GM19023 (cell line): ENCODE results near the gene FBXL14.
A peak's percentile ranks its signal among the peaks of the same experiment; 100 is the strongest.

Experiments used
- ATAC-seq: cut with Tn5 transposase; IDR thresholded peaks from one replicate; pipeline ENCODE4 v1.9.1; 2021; ENCODE audit warnings: mild to moderate bottlenecking, moderate library complexity; ENCODE audit not compliant: unreplicated experiment

Gene FBXL14, protein sequence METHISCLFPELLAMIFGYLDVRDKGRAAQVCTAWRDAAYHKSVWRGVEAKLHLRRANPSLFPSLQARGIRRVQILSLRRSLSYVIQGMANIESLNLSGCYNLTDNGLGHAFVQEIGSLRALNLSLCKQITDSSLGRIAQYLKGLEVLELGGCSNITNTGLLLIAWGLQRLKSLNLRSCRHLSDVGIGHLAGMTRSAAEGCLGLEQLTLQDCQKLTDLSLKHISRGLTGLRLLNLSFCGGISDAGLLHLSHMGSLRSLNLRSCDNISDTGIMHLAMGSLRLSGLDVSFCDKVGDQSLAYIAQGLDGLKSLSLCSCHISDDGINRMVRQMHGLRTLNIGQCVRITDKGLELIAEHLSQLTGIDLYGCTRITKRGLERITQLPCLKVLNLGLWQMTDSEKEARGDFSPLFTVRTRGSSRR

DNA sequence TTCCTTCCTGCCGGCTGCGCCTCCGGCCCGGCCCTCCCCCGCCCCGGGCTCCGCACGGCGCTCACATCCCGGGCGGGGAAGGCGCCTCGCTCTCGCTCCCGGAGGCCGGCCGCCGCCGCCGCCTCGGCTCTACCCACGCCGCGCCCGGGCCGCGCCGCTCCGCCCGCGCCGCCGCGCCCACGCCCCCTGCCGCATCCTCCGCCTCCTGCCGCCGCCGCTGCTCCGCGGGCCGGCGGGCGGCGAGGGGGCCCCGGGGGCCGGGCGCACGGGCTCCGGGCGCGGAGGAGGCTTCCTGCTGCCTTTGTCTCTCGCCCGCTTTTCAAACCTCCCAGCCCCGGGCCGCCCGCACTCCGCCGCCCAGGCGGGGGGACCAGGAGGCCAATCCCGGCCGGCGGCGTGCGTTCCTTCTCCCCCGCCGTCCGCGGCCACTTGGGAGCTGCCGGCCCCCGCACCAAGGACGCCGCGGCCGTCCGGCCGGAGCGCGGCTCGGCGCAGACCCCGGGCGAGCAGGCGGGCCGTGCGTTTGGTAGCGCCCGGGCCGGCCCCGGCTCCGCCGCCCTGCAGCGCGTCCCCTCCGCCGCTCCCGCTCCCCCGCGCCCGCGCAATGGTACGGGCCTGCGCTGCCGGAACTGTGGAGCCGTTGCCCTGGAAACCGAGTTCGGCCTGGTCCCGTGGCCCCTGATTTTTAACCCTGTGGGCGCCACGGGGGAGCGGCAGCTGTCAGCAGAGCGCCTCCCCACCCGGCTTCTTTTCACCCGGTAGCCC, at the start of gene FBXL14:
Gene FBXL14 (minus strand): TSS at position 321 of the 765 bp plus-strand sequence. CDS start 515 bp downstream, outside the sequence.
- peak; percentile 63 for ATAC-seq

DNA sequence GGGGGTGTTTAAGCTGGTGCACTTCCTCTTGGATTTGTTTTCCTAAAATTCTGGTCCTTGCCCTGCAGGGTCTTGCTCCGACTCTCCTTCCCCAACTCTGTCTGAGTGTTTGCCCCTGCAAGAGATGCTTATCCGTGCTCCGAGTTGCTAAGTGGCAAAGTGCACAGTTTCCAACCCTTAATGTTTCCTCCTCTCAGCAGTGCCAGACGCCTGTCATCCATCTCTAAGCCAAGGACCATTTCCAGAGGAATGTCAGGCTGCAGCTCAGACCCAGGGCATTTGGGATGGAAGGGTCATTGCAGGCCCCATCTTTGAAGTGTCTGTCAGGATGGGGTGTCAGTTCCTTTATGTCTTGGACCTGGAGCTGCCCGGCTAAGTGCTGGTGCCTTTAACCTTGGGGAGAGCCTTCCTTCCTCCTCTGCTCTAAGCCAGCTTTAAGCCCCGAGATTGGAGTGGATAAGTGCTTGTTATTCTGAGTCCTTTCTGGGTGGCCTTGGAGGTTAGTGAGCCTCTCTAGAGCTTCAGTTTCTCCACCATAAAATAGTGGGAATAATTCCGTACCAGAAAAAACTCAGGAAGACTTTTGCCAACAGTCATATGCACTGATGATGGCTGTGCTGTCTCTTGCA, 49.6 kb upstream of the FBXL14 start:
- no peak for ATAC-seq

DNA sequence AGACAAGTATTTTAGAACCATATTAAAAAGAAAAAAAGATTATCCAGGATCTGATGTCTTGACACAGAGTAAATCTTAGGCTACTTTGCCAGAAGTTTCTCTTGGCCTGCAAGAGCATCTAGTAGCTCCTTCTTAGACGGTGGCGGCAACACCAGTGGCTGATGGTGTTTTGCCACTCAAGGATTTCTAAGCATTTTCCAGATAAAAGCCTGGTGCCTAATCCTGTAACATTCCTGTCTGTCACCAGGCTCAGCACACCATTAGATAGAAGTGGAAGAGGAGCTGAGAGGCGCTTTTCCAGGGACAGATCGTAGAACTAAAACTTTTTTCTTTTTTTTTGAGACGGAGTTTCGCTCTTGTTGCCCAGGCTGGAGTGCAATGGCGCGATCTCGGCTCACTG, 48.7 kb upstream of the FBXL14 start:
- ATAC-seq, result no peak

DNA sequence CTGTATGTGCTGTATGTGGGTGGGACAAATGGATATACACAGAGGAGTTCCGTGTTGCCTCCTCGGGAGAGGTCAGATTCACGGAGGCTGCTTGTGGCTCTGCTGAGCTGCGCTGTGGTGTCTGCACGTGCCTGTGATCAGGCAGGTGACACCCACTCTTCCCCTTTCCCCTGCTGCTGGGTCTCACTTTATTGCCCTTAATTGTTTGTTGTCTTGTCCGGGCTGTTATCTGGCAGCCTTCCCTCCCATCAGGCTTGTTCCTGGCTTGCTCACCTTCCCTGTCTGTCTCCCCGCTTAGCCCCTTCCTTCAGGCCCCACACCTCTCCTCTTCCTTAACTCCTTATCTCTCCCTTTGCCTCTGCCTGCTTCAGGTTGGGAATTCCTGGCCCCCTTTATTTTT, 48.1 kb upstream of the FBXL14 start:
- no peak for ATAC-seq

DNA sequence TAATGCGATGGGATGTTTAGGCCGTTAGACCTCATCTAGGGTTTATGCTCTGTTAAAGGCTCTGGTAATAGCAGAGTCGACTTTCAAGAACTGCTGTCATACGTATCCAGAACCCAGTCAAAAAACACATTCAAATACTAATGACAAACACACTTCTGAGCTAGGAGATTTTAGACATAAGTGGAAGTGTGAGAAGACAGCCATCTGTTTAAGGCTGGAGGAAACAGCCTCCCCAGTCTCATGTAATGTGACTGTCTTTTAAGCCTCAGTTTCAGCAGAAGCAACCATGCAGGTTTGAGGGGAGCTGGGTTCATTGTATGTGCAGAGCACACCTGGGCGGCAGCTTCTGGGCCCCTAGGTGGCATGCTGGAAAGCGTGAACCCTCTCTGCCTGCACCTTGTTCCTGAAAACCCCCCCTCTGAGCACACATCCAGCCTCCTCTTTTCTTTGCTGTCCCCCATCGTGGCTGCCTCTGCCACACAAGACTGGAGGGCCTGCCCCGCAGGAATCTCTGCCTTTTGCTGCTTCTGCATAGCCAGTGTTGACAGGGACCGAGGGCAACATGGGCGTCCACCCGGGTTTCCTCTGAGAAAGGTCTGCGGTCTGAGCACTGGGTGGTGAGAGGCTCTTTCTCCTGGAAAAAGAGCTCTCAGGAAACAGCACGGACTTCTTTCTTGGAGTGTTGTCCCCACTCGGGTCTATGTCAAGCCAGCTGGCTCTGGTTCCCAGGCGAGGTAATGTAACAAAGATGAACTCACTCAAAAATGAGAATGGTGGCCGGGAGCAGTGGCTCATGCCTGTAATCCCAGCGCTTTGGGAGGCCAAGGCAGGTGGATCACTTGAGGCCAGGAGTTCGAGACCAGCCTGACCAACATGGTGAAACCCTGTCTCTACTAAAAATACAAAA, 46.2 kb upstream of the FBXL14 start:
- no peak for ATAC-seq

DNA sequence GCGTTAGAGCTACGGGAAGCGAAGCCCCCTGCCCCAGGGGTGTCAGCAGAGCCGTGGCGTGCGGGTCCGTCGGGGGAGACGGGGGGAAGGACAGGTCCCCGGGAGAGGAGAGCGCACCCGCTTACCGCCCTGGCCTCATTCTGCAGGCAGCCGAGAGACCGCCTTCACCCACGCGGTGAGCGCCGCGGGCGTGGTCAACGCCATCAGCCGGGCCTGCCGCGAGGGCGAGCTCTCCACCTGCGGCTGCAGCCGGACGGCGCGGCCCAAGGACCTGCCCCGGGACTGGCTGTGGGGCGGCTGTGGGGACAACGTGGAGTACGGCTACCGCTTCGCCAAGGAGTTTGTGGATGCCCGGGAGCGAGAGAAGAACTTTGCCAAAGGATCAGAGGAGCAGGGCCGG, 45.2 kb upstream of the FBXL14 start:
- ATAC-seq, result no peak

DNA sequence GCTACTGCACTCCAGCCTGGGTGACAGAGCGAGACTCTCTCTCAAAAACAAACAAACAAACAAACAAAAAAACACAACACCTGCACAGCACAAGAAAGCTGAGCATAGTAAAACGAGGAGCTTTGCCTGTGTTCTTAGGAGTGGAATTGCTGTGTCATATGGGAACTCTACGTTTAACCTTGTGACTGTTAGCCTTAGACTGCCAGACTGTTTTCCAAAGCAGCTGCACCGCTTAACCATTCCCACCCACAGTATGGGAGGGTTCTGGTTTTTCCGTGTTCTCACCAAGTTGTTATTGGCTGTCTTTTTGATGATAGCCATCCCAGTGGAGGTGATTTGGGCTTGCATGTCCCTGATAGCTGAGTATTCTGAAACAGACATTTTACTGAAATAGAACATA, 43.8 kb upstream of the FBXL14 start:
- no peak for ATAC-seq

DNA sequence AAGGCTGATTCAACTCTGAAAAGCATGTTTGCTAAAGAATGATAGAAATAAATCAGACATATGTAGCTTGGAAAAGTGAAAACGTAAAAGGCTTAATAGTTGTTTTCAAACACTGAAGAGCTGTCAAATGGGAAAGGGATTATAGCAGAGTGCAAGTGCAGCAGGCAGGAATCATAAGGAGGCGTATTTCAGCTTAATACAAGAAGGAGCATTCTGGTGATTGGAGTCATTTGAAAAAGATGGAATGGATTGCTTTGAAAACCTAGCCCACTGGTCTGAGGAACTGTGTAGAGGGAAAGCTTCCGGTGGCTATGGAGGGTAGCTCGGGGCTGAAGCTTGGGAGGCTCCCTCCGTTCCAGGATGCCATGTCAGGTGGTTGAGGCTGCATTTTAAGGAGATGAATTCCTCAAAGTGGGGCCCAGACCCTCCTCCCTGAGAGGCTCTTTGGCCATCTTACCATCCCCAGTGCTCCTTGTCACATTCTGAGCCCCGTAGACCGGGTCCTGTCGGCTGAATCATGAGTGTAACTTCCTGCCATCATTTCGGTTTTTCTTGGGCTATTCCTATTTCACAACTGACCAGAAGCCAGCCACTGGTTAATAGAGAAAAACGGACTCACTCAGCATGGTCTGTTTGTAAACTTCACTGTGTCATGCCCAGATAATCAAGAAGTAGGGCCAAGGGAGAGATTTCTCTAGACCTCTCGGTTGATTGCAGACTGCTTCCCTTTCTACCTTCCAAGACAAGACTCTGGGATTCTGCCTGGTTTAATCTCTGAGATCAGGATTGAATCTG, 41.1 kb upstream of the FBXL14 start:
- ATAC-seq, result no peak

DNA sequence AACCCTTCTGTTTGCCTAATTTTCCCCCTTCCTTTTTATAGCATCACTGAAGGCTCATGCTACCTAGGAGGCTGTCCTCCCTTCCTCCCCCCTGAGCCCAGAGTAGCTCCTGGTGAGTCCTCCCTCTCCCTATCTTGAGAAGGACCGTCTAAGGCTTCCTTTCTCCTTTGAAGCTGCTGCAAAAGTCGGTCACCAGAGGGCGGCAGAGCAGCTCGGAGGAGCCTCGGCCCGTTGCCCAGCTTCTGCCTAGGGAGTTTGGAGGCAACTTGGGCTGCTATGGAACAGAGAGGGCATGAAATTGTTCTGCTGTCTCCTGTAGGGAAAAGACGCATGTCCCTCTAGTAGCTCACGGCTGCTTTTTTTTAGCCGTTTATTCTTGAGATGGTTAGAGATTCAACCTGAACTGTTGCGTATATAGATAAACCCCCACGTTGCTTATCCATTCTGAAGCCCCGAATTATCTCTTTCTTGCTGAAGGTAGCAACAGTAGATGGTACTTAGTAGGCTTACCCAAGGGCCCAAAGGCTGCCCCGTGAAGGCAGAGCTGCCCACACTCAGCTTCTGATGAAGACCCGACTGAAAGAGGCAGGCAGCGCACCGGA, 40.3 kb upstream of the FBXL14 start:
- no peak for ATAC-seq

DNA sequence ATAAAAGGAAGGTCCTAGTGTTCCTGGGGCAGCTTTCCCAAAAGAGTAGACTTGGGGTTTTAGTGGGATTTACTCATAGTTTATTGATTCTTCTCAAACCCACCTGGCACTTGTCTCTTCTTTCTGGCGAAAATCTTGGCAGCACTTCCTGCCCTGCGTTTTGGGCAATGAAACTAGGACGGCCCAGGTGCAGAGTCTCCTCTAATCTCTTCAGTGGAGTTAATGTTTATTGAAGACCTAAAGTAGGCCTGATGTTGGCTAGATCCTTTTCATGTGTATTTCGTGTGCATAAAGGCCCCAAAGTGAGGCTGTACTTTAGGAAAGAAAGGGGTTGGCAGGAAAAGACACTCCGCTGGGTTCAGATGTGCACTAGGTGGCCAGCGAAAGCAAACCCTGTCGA, 39.8 kb upstream of the FBXL14 start:
- ATAC-seq, result no peak

DNA sequence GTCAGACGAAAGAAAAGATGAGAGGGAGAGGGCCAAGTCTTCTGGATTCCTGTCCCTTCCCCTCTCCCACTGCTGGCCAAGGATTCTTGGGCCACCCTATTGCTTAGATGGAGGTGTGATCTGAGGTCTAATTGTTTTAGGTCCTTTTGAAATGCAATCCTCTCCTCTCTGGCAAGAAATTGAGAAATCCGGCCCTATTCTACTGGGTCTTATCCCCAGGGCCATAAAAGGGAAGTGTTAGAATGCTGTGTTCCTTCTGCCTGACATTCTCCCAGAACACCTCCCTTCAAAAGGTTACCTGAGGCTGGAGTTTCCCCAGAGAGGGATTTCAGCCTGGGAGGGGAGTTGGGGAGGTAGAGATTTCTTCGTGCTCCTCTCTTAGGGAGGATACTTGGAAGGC, 39.1 kb upstream of the FBXL14 start:
- no peak for ATAC-seq

DNA sequence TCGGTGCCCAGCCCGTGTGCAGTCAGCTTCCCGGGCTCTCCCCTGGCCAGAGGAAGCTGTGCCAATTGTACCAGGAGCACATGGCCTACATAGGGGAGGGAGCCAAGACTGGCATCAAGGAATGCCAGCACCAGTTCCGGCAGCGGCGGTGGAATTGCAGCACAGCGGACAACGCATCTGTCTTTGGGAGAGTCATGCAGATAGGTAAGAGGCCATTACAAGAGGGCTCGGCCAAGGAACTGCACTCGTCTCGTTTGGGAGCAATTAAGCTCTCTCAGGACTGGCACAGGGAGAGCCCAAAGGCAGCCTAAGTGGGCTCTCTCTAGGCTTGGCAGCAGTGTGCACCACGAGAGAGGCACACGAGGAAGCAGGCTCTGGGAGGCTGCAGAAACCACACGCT, 38.3 kb upstream of the FBXL14 start:
- no peak for ATAC-seq

DNA sequence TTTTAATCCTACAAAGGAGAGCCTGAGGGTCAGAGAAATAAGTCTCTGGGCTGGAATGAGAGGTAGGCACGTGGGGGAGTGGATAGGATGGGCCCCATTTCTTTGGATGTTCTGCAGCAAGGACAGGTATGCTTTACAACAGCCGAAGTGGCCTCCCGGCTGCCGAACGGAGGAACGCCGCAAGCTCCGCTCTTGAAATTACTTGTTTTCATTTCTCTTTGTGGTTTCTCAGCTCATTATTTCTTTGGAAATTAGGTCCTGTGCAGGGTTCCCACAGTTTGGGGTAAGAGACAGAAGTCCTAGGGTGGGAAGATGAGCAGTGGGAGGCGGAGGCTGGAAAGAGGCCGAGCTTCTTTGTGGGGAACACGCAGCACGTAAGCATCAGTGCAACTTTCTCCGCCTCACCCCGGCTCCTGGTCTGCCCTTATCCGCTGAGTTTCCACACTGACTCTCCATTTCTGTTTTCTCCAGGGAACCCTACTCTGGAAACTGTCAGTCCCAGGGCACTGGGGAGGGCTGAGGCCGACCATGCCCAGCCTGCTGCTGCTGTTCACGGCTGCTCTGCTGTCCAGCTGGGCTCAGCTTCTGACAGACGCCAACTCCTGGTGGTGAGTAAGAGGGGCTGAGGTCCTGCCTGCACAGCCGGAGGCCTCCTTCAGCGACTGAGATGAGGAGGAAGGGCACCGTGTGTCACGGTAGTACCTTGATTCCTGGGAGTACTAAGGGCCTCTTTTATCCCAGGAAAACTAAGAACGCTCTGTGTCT, 36.6 kb upstream of the FBXL14 start:
- no peak for ATAC-seq

DNA sequence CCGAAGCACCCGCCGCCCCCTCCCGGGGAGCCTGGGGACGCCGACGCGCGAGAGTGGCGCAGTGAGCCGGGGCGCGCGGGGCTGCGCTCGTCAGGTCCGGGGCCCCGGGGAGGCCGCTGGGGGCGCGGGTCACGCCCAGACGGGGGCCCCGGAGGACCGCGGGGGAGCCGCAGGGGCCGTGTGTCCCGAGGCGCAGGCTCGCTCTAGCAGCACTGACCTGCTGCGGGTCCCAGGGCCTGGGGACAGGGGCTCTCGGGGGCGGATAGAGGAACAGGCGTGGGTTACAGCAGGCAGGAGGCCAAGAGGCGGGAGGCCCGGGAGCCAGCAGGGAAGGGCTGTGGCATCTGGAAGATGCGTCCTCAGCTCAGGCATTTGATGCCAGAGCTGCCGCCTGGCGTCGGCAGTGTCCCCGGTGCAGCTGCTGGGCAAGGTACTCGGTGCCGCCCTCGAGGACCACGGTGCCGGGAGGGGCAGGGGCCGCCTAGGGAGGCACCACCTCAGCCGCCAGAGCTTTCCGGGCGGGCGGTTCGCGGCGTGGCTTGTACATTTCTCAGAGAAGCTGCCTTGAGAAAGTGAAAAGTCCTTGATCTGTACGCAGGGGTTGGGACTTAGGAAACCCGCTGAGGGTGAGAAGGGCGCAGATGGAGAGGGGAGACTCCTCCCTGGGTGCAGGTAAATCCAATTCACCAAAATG, 35.9 kb upstream of the FBXL14 start:
- ATAC-seq, result no peak

DNA sequence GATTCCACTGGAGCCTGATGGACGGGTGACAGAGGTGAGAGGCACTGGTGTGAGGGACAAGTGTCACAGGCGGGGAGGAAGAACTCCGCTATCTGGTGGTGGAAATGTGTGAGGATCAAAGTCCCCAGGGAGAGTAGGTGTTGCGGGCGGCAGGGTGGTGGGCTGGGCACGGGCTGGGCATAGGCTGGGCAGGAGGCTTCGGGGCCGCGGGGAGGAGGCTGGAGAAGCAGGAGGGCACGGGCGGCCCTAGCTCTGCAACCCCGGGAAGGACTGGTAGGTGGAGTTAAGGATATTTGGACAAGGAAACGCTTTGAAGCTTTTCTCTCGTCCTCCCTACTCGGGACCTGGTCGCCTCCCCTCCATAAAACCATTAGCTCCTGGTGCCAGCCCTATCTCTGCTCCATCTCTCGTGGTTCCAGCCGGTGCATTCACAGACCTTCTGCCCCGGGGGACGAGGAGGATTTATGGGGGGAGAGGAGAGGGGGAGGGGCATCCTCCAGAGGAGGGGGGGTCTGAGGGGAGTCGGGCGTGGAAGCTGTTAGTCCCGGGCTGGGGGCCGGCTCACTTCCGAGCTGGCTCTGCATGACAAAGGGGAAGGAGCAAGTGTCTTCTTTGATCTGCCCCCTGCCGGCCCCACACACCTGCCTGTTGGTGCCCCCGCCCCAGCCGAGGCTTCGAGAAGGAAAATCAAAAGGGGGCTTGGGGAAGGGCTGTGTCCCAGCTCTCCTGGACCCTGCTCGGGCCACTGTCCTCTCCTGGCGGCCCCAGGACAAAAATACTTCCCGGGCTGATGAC, 35.2 kb upstream of the FBXL14 start:
- ATAC-seq, result no peak

DNA sequence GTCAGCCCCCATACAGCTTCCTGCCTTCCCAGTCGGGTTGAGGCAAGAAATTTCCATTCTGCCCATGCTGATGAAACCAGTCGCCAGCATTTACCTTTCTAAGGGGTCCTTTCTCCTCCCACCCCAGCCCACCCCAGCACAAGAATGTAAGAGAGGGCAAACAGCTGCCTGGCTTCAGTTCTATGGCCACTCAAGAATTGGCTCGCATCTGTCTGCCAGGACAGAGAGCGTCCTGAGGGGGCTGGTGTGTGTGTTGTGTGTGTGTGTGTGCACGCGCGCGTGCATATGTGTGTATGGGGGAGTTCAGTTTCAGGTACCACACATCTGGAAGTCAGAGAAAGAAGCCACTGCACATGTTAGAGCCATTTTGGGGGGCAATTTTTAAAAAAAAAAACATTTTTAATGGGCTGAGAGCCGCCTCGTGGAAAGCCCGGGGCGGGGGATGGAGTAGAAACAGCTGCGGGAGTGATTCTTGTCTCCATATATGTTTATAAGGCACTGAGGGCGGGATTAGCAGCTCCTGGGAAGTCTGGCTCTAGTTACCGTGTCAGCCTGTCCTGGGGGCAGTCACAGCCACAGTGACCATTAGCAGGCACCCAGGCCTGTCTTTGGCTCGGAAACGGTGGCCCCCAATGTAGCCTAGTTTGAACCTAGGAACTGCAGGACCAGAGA, 34.4 kb upstream of the FBXL14 start, which contains the start of gene WNT5B:
Gene WNT5B (plus strand): TSS at position 566 of the 672 bp plus-strand sequence. CDS start 2,124 bp downstream, outside the sequence.
- ATAC-seq, result no peak

DNA sequence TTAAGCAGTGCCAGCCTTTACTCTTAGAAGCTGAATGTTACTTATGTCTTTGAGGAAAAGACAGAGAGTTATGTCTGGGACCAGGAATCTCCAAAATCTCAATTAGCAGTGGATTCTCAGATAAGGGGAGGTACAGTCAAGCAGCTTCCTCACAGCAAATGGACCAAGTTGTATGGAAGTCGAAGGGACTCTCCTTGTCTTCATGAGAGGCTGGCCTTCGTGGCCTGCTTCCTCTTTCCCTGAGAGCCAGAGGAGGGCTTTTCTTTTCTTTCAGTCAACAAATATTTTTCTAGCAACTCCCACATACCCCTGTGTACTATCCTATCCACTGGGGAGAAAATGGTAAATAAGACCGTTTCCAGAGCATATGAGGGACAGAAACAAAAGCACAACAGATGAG, 28.0 kb upstream of the FBXL14 start:
- no peak for ATAC-seq
